HL-60/S4 treated with phorbol 12-myristate 13-acetate at 8.2 ng/mL for 4 days and 3 days (cell line): ENCODE data around the gene ZNF174.

Source experiments
- in situ Hi-C: fragments of 300-500 bp; cut with MboI; formaldehyde crosslinking; loops from 2 replicates; pipeline ENCODE4 v1.15.0; 2022; ENCODE audit warnings: low sequenced_read_pairs

ZNF174 gene

GRCh38 chr16:3400779-3401688, at the start of gene ZNF174, which contains the start of gene ZSCAN32:
Gene ZNF174, plus strand, starts transcription at chr16:3401215. Its CDS starts 790 bp downstream, at chr16:3402005.
Gene ZSCAN32, minus strand, starts transcription at chr16:3401004. Its CDS starts 3,447 bp downstream, at chr16:3397557.
- in situ Hi-C loops, result no loop called here

- in situ Hi-C loops, result no loop called here
Measured at GRCh38 chr16:3355589-3355988, 45.4 kb upstream of the ZNF174 start, which contains the start of gene OR2C1. Gene OR2C1, plus strand, starts transcription at chr16:3355889. Its CDS starts 52 bp downstream, at chr16:3355941.

GRCh38 chr16:3356118-3356517, 44.9 kb upstream of the ZNF174 start:
- in situ Hi-C loops, result no loop called here

DNA sequence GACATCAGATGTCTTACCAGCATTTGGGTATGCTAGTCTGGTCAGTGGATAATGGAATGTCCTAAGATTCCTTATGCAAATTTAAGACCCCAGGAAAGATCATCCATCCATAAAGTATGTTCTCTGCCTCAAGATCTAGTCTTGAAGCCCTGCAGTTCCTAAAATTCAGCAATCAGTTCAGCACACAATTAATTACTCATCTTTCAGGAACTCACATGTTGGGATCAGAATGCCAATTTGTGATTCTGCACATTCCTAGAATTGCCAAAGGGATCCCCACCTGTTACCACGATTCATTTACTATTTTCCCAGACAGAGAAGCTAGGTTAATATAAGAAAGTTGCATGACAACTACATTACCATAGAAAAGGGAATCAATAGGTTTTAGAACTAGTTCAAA, 42.1 kb upstream of the ZNF174 start:
- in situ Hi-C loops, result no loop called here

GRCh38 chr16:3362931-3363330, 38.1 kb upstream of the ZNF174 start:
- in situ Hi-C loops, result no loop called here

DNA sequence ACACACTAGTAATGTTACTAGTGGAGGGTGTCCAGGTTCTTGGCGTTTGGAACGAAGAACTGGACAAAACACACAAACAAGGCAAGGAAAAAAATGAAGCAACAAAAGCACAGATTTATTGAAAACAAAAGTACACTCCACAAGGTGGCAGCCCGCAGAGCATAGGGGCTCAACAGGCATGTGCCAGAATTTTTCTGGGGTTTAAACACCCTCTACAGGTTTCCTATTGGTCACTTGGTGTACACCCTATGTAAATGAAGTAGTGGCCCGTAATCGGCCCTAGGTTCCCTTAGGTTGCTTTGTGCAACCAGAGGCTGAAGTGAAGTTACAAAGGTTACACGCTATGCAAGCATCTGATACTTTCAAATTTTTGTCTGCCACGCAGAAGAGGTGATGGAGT, 37.2 kb upstream of the ZNF174 start:
- in situ Hi-C loops, result no loop called here

DNA sequence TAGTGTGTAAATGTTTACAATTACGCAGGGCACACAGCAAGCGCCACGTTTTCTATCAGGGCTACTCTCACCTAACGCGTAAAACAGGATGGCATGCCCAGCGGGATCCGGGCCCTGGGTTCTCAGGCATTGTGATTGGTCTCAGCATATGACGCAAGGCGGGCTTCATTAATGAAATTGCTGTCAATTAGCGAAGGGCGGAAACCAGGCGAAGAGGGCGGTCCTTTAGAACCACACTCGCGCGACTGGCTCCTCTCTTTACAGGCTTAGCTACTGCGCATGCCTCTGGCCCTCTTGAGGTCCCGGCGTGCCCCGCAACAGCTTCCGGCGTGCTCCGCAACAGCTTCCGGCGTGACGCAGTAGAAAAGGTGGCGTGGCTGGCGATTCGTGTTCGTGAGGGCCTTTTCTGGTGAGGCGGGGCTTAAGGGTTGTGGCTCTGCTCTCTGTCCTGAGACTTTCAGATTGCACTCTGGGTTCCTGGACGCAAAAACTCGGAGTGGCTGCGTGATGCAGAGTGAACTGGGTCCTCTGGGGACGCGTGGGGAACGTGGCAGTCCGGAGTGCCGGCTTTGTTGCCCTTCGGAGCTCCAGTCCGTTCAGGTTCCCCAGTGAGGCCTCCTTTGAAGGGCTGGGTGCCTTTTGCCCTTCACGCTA, 36.1 kb upstream of the ZNF174 start:
- in situ Hi-C loops, result no loop called here

- in situ Hi-C loops, result no loop called here
Measured at GRCh38 chr16:3369073-3369472, 31.9 kb upstream of the ZNF174 start.

DNA sequence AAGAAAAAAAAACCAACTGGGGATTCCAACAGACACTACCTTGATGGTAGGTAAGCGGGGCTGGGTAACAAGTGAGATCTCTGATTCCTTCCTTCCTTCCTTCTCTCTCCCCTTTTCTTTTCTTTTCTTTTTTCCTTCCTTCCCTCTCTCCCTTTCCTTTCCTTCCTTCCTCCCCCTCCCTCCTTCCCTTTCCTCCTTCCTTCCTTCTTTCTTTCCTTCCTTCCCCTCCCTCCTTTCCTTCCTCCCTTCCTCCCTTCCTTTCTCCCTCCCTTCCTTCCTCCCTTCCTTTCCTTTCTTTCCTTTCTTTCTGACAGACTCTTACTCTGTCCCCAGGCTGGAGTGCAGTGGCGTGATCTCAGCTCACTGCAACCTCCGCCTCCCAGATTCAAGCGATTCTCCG, 25.3 kb upstream of the ZNF174 start:
- in situ Hi-C loops, result no loop called here

DNA sequence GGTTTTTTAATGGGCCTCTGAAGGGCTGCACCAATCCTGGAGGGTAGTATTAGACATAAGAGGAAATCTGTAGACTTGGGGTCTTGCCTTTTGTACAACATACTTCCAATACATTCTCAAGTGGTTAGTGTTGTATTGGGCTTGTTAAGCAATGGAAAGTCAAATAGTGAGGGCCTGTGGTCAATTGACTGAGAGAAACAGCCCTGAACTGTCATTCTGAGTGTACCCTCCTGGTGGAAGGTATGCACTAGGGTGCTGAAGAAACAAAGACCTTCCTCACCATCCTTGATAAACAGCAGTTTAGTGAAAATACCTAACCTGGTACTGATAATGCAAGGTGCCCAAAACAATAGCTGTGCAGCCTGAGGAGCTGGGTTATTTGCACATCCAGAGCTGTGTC, 23.1 kb upstream of the ZNF174 start:
- in situ Hi-C loops, result no loop called here

GRCh38 chr16:3383045-3383448, 18.0 kb upstream of the ZNF174 start:
- in situ Hi-C loops, result no loop called here

- in situ Hi-C loops, result no loop called here
Measured at GRCh38 chr16:3388325-3388724, 12.7 kb upstream of the ZNF174 start.

DNA sequence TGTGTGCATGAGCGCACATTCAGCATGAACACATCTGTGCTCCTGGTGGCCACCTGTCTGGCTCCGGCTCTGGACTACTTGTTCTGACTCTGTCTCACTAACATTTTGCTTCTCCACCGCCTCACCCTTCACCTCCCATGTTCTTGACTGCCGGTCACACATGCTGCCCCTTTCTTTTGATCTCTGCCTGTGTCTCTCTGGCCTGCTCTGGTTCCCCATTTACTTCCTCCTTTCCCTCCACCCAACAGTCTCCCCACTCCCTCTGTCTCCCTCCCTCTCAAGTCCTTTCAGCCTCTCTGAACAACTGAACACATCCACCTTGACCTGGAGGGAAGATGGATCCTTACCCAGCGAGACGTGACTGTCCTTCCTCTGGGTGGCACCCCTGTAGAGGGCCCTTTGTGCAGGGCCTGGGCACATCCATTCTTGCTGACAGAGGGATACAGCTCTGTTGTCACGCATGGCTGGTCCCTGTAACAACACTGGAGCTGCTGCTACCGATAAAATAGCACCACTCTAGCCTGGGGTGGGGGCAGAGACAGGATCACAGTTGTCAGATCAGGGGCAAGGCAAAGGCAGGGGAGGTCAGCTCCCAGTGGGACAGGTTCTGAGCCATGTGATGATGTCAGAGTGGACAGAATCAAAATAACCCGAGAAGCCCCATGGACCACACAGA, 11.2 kb upstream of the ZNF174 start:
- in situ Hi-C loops, result no loop called here

GRCh38 chr16:3400446-3400778, 603 bp upstream of the ZNF174 start:
- in situ Hi-C loops, result no loop called here

- in situ Hi-C loops, result no loop called here
Measured at GRCh38 chr16:3401719-3402397, 843 bp downstream of the ZNF174 start.

DNA sequence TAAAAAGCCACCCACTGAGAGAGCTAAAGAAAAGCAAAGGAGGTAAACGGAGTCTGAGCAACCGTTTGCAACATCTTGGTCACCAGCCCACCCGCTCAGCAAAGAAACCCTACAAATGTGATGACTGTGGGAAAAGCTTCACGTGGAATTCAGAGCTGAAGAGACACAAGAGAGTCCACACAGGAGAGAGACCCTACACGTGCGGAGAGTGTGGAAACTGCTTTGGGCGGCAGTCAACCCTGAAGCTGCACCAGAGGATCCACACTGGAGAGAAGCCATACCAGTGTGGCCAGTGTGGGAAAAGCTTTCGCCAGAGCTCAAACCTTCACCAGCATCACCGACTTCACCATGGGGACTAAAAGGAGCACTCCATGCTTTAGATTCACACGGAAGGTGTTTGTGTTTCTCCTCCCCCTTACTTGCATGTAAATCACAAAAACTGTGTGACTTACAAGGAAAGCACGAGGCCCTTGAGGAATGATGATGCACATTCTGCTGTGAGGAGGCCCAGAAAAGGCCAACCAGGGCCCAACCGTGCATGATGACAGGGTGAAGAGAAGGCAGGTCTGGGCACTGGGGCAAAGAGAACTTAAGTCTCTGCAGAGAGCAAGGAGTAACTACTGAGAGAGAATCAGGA, 7.7 kb downstream of the ZNF174 start:
- in situ Hi-C loops, result no loop called here

- in situ Hi-C loops, result no loop called here
Measured at GRCh38 chr16:3413730-3414379, 12.8 kb downstream of the ZNF174 start.

- in situ Hi-C loops, result no loop called here
Measured at GRCh38 chr16:3431779-3432219, 30.8 kb downstream of the ZNF174 start.

- in situ Hi-C loops, result no loop called here
Measured at GRCh38 chr16:3434373-3434772, 33.4 kb downstream of the ZNF174 start.

GRCh38 chr16:3439637-3440036, 38.6 kb downstream of the ZNF174 start:
- in situ Hi-C loops, result no loop called here
